Anterior cingulate cortex (tissue), 58 donors: ENCODE measurements around the gene KLHL36.

Experiments used
- DNase-seq, 58 donors: peaks; one replicate each; lab custom pipeline; 2025; lab: John Stamatoyannopoulos, UW

KLHL36 gene

DNA sequence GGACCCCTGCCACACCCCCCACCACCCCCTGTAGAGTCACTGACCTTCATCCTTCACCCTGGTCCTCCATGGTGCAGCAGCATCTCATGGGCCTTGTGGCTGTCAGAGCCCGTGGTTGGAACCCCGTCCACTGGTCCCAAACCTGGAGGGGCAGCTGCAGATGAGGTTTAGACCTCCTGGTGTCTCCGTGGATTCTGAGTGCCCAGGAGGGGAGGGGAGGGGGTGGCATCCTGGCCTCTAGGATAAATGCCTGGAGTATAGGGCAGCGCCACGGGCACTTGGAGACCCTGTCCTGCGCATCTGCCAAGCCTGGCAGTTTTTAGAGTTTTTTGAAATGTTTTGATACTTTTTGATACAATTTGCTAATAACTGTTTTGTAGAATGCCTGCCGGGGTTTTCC lies 17.5 kb downstream of the KLHL36 start:
- DNase-seq, result no peak

DNA sequence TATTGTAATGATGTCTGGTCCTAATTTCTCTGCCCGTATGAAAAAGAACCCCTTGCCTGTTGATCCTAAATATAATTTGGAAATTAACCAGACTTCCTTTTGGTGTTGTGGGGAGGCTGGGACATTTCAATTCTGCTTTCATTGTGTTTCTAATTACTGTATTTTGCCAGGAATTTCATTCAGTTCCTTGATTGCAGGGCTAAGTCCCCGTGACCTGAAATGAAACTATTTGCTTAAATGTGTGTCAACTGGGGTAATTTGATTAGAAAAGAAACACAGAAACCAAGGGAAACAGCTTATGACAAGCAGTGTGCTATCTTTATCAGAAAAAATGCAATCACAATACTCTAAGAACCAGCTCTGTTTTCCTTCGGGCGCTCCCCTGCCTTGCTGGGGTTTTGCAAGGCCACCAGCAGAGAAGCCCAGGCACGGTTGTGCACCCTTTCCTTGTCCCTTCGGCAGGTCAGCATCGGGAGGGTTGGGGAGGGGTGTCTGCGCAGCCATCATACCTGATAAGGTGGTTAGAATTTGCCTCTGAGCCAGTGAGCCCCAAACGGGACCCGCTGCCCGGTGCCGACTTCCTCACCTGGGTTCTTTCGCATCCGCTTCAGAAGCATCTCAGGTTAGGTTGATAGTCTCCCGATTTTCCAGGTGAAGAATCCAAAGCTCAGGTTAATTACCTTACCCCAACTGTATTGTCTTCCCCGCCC lies 19.4 kb downstream of the KLHL36 start:
- no peak for DNase-seq

DNA sequence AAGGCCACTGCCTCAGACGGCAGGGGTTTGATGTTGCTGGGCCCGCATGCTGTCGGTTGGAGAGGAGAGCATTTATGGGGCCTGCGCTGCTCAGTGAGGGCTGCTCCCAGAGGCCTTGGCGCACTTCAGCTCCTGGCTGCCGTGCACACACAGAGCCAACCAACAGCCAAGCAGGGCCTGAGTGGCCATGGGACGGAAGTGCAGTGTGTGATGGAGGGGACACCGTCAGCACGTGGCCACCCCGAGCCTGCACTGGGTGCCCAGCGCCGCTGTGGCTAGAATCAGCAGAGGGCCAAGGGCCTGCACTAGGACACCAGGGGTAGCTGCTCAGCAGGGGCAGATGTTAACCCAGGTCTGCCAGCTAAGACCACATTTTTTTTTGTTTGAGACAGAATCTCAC lies 21.8 kb downstream of the KLHL36 start:
- no peak for DNase-seq

DNA sequence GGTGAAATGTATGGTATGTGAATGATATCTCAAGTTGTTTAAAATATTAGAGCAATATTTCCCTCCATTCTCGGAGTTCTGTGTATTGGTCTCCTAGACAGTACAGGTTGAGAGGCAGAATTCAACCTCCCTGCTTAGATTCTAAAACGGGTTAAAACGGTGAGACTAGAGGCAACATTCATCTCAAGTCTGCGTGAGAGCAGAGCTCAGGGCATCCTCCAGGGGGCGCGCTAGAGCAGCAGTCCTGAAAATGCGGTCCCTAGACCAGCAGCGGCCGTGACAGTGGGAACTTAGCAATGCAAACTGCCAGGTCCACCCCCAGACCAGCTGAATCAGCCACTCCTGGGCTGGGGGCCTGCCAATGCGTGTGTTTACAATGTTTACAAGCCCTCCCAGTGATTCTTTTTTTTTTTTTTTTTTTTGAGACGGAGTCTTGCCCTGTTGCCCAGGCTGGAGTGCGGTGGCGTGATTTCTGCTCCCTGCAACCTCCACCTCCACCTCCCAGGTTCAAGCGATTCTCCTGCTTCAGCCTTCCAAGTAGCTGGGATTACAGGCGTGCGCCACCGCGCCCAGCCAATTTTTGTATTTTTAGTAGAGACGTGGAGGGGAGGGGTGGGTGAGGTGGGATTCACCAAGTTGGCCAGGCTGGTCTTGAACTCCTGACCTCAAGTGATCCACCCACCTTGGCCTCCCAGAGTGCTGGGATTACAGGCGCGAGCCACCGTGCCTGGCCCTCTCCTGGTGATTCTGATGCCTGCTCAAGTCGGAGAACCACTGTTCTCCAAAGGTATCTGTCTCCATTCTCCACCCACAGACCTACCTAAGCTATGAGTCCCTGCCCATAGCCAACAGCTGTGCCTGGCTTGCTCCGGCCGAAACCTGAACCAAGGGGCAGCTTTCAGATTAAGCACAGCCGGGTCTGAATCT lies 24.2 kb downstream of the KLHL36 start:
- DNase-seq, result peak in 46 of 58 donors; percentile 4 to 78 (median 36)

DNA sequence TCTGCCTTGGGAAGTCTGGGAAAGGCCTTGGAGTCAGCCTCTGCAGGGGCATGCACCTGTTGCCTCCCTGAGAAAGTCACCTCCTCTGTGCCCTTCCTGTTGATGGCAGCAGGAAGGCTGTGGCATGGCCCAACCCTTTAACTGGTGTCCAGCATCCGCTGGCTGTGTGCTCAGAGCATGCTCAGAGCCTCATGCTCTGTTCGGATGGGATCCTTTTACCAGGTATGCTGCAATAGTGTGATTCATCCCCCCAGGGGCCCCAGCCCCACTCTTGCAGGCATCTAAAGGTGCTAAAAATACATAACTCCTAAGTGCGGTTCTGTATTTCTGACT lies 24.9 kb downstream of the KLHL36 start:
- DNase-seq, result no peak

DNA sequence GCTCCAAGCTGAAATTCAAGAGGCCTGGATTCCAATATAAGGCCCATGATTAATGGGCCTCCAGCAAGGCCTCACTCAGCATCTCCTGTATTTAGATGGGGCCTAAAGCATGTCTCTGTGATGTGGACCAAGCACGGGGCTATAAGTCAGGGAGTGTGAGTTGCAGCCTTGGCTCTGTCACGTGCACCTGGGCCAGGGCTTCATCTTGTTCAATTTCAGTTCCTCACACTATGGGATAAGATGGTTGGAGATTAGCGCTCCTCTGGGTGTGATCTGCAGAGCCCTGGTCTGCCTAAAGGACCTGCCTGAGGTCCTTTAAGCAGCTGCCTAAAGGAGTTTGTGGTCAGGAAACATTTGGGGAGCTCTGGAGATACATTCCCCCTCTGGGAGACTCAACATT lies 25.2 kb downstream of the KLHL36 start:
- no peak for DNase-seq

DNA sequence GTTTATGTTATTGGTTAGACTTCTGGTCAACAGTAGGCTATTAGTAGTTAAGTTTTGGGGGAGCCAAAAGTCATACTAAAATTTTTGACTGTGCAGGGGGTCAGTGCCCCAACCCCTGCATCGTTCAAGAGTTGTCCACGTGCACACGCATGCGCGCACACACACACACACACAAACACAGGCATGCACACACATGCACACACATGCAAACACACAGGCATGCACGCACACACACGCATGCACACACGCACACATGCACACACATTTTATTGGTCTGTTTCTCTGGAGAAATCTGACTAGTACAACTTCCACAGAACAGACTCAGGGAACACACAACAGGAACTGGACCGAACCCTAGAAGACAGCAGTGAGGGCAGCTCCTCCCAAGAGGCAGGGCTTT lies 27.1 kb downstream of the KLHL36 start:
- no peak for DNase-seq

DNA sequence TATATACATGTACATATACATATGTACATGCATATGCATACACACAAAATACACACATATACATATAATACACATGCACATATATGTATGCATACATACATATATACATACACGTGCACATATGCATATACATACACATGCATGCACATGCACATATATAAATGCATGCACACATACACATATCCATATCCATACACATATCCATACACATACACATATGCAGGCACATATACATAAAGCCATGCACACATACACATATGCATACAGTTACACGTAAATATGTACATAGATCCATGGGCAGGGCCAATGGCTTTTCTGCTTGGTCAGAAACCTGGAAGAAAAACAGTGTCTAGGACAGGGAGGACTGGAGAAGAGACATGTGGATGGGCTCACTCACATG lies 27.6 kb downstream of the KLHL36 start:
- DNase-seq, result no peak

DNA sequence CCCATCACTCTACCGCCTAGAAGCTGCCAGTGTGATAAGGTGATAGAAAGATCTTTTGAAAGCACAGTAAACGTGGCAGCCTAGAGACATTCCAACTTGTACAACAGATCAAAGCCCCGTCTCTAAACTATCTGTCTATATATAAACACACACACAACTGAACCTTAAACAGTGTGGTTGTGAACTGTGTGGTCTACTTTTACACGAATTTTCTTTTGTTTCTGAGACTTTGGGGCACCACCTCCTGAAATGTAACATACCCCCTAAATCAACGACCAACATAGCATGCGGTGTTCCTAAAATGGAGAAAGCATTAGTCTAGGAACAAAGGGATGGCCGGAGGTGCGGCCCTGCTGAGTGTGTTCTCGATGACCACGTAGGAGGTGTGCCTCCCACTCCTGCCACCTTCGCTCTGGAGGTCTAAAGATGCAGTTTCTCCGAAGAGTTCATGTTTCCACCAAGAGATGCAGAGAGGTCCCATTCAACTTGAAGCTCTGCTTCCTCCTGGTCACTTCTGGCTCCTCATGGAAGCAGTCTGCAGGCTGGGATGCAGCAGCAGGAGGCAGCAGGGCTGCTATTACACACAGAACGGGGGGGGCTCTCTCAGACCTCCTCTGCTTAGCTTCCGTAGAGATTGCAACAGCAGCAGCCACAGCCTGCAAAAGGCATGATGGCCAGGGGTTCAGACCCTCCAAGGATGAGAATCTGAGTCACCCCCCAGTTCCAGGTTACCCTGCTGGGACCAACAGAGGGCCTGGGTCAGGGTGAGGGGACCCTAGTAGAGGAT lies 28.9 kb downstream of the KLHL36 start:
- DNase-seq, result no peak

DNA sequence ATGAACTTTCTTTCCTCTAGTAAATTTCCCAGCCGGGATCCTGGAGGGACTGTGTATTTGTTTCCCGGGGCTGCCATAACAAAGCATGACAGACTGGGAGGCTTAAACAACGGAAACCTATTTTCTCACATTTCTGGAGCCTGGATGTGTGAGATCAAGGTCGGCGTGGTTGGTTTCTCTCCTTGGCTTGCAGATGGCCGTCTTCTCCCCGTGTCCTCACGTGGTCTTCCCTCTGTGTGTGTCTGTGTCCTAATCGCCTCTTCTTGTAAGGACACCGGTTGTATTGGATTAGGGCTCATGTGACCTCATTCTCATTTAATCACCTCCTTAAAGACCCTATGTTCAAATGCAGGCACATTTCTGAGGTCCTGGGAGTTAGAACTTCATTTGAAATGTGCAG lies 29.5 kb downstream of the KLHL36 start:
- no peak for DNase-seq

DNA sequence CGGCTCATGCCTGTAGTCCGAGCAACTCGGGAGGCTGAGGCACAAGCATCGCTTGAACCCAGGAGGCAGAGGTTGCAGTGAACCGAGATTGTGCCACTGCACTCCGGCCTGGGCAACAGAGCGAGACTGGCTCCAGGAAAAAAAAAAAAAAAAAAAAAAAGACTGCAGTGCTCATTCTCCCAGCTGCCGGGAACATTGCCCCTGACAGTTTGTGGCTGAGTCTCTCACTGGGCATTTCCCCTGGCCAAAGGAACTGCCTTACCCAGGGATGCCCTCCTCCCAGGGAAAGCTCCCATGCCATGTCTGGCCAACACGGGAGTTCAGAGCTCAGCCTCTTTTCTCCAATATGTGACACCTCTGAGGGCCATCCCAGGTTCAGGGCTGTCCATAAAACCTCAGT lies 30.2 kb downstream of the KLHL36 start:
- no peak for DNase-seq

DNA sequence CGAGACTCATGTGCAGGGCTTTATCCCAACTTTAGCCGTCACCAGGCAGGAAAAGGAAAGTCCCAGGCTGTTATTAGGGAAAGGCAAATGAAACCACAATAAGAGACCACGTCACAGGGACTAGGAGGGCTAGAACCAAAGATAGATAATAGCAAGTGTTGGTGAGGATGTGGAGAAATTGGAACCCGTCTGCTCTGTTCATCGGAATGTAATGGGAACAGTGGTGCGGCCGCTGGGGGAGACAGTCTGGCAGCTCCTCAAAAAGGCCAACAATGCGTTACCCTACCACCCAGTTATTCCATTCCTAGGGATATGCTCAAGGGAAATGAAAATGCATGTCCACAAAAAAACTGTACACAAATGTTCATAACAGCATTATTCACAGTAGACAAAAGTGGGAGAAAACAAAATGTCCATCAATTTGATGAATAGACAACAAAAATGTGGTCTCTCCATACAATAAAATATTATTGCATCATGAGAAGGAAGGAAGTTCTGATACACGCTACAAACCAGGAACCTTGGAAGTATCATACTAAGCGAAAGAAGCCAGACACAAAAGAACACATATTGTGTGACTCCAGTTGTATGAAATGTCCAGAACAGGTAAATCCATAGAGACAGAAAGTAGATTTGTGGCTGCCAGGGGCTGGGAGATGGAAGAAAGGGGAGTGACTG lies 32.0 kb downstream of the KLHL36 start:
- no peak for DNase-seq

DNA sequence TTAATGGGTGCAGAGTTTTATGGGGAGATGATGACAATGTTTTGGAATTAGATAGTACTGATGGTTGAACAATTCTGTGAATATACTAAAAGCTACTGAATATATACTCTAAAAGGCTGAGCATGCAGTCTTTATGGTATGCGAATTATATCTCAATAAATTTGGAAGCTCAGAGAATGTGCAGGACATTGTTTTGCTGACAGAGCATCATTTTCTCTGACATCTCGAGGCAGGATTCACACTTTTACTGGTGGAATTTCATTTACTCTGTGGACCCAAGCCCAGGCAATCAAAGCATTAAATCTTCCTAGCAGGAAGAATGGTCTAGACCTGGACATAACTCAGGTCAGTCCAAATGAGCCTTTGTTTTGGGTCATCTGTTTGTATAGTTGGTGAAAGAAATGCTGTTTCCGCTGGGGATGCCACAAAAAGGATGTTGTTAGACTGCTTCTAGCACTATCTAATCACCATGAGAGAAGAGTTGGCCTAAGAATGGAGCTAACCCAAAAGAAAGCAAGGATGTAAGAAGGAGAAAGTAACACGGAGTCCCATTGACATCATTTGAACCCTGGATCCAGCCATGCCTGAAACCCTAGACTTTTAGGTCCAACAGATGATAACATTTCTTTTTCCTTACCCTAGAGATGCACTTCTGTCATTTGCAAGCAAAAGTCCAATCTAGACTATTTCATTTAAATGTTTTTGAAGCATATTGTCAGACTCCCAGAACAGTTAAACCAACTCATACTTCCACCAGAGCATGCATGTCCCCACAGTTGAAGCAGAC lies 32.7 kb downstream of the KLHL36 start:
- DNase-seq, result no peak

DNA sequence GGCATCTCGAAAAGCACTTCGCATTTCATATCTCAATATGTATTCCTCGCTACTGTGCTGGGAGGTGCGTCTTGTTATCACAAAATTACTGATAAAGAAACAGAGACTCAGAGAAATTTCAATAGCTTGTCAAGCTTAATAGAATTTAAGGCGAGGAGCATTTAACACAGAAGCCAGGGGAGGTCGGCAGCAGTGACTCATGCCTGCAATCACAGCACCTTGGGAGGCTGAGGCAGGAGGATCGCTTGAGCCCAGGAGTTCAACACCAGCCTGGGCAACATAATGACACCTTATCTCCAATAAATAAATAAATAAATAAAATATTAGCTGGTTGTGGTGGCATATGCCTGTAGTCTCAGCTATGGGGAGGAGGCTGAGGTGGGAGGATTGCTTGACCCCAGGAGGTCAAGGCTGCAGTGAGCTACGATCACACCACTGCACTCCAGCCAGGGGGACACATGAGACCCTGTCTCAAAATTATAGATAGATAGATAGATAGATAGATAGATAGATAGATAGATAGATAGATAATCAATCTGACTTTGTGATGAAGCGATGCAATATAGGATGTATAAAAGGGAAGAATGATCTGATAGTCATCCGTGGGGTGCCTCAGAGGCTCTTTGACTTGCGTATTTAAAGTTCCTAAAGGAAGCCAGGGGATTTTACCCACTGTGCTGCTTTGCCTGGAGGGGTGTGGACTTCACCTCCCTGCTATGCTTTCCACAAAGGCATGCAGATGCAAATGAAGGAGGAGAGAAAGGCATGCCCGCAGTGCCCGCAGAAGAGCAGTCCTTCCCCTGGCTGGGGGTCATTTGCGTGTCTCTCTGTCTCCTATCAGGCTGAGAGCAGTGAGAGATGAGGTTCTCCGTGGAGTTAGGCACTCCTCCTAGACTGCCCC lies 35.6 kb downstream of the KLHL36 start:
- DNase-seq, result no peak

DNA sequence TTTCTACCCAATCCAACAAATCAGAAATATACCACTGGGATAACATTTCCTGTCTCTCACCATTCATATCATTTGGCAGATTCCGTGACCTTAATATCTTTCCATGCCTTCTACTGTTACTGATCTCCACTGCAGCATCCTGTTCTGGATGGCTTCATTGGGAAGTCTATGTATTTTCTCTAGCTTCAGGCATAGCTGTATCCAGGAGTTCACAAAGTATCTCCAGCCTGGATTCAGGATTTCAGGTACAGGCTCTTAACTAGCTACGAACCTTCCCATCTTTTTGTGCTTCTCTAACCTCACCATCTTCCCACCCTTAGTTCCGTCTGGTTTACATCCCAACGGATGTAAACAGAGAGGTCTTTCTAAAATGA lies 36.3 kb downstream of the KLHL36 start:
- no peak for DNase-seq

DNA sequence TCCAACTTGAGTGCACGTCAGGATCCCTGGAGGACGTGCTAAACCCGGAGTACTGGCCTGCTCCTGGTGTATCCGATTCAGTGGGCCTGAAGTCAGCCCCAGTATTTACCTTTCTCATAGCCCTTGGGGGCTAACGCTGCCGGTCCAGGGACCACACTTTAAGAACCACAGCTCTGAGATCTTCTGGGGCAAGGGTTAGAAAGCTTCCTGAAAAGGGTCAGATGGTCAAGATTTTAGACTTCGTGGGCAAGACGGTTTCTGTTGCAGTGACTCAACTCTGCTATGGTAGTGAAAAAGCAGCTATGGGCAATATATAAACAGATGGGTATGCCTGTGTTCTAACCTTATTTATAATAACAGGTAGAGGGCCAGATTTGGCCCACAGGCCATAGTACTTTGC lies 36.9 kb downstream of the KLHL36 start:
- DNase-seq, result no peak

DNA sequence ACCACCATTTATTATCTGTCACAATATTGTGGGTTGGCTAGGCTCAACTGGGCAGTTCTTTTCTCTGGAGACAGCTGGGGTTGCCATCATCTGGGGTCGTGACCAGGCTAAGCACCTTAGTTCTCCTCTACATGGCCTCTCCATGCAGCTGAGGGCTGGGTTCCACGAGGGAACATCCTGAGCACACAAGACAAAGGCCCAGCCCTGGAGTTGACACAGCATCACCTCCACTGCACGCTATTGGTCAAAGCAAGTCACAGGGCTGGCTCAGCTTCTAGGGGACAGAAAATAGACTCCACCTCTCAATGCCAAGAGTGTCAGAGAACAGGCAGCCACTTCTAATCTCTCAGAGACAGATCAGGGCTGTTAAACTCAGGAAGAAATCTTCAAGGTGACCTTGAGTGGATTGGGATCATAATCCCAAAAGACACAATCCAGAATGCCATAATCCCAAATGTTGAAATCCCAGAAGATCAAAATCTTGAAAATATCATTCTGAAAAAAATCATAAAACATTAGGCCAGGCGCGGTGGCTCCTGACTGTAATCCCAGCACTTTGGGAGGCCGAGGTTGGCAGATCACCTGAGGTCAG lies 38.5 kb downstream of the KLHL36 start:
- no peak for DNase-seq

DNA sequence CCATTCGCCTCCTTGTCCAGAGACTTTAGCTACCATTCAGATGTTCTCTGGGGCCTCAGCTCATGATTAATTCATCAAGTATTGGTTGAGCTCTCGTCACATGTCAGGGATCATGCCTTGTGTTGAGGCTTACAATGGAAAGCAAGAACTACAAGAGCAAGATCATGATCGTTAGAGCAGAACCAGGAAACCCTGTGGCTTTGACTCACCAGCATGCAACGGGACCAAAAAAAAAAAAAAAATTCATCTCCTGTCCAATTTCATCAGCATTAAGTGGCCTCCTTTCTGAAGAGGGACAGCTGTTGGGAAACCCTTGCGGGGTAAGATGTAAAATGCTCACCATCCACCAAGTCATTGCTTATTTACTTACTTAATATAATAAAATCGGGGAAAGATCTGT lies 39.4 kb downstream of the KLHL36 start:
- DNase-seq, result no peak
